ENCODE measurements around the gene PUSL1. TPM values are rescaled to one million over a fixed set of nuclear protein-coding genes. Genes with fewer than 3 reads are reported as not detected.

The PUSL1 gene
- total RNA-seq, 1 experiment from 2014 or later, result 38.0 TPM

GRCh38 chr1:1259540-1259939 lies 48.9 kb upstream of the PUSL1 start:
- Histone ChIP-seq H3K4me2 (ENCODE audit: insufficient read depth, insufficient read length, low read length) (no peak overlapping the region), H2BK120ac (ENCODE audit: low read depth, low read length, poor library complexity, severe bottlenecking) (no peak overlapping the region), H2BK20ac (ENCODE audit: low read depth, low read length, poor library complexity, severe bottlenecking) (no peak overlapping the region), H4K91ac (ENCODE audit: insufficient read length, low read depth, low read length) (no peak overlapping the region), H2AK5ac (ENCODE audit: insufficient read length, low read length) (no peak overlapping the region), H3K14ac (ENCODE audit: insufficient read depth, low read length) (no peak overlapping the region), H3K4ac (ENCODE audit: low read depth, low read length) (no peak overlapping the region), H3K9ac (ENCODE audit: extremely low read depth, insufficient read length, low read length) (no peak overlapping the region), H2AFZ (ENCODE audit: low read length) (no peak overlapping the region), H2BK15ac (ENCODE audit: low read depth, low read length) (no peak overlapping the region), H3K23ac (ENCODE audit: insufficient read length, low read depth, low read length) (no peak overlapping the region), H4K5ac (ENCODE audit: insufficient read length, low read depth, low read length) (no peak overlapping the region), H4K20me1 (ENCODE audit: control insufficient read depth, insufficient read depth, insufficient read length) (no peaks in the 10 kb centered on the region), H3K79me1 (ENCODE audit: insufficient read depth, low read depth, low read length, poor library complexity, severe bottlenecking) (no peaks in the 10 kb centered on the region), H3K79me2 (ENCODE audit: insufficient read depth, low read length) (no peaks in the 10 kb centered on the region), H2BK12ac (ENCODE audit: insufficient read length, low read depth, low read length) (no peak overlapping the region), H3K9me3 (ENCODE audit: control insufficient read depth, low read depth, low read length) (no peaks in the 10 kb centered on the region), H3K23me2 (ENCODE audit: insufficient read length, low read depth, low read length, poor library complexity, severe bottlenecking) (no peaks in the 10 kb centered on the region), H3K18ac (ENCODE audit: insufficient read length, low read depth, low read length) (no peak overlapping the region), H3K27me3 (ENCODE audit: insufficient read depth, low read length) (no peaks in the 10 kb centered on the region), H3K56ac (ENCODE audit: insufficient read length, low read depth, low read length) (no peak overlapping the region), H4K8ac (replicated peaks; ENCODE audit: insufficient read length, low read depth, low read length) (no peak overlapping the region), H3K27ac (ENCODE audit: insufficient read length, low read depth, low read length) (no peak overlapping the region), H3K4me1 (ENCODE audit: insufficient read depth, low read length) (no peaks in the 10 kb centered on the region), H2BK5ac (ENCODE audit: insufficient read length, low read length) (no peak overlapping the region), H3T11ph (ENCODE audit: low read length) (no peak overlapping the region)
- WGBS (ENCODE audit: extremely low coverage, insufficient read length, low lambda C conversion rate), result no CpG with 5 or more reads among the region's 18 CpGs
- Mint-ChIP-seq H3K4me3 (no peak overlapping the region; a peak in 1 of 5 replicates), H3K9me3 (no peaks in the 10 kb centered on the region; a peak in 2 of 5 replicates), H3K4me1 (peaks cover 14 to 27% of the 10 kb centered on the region in 2 experiments), H3K36me3 (ENCODE audit: insufficient read depth in 1 of 3, low read depth in 3 of 3) (peaks cover 37 to 84% (median 69%) of the 10 kb centered on the region in 3 experiments; a peak in 6 of 7 replicates), H3K27me3 (ENCODE audit: low read depth) (peaks cover 3% of the 10 kb centered on the region; the same call in 1 of the 2 replicates), H3K27ac (peak overlapping the region in 2 of 3 experiments; percentile 86 to 92; a peak in 6 of 7 replicates)
- TF ChIP-seq, protein P1, sequence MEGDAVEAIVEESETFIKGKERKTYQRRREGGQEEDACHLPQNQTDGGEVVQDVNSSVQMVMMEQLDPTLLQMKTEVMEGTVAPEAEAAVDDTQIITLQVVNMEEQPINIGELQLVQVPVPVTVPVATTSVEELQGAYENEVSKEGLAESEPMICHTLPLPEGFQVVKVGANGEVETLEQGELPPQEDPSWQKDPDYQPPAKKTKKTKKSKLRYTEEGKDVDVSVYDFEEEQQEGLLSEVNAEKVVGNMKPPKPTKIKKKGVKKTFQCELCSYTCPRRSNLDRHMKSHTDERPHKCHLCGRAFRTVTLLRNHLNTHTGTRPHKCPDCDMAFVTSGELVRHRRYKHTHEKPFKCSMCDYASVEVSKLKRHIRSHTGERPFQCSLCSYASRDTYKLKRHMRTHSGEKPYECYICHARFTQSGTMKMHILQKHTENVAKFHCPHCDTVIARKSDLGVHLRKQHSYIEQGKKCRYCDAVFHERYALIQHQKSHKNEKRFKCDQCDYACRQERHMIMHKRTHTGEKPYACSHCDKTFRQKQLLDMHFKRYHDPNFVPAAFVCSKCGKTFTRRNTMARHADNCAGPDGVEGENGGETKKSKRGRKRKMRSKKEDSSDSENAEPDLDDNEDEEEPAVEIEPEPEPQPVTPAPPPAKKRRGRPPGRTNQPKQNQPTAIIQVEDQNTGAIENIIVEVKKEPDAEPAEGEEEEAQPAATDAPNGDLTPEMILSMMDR (conservative IDR thresholded peaks at IDR 0.05), result no peak
- no peak for DNase-seq

Data from H9 (cell line).